ENCODE data around the gene TEX19. TPM values are rescaled to one million over a fixed set of nuclear protein-coding genes. Genes with fewer than 3 reads are reported as not detected.

The TEX19 gene
- total RNA-seq, 1 donor = not detected

DNA sequence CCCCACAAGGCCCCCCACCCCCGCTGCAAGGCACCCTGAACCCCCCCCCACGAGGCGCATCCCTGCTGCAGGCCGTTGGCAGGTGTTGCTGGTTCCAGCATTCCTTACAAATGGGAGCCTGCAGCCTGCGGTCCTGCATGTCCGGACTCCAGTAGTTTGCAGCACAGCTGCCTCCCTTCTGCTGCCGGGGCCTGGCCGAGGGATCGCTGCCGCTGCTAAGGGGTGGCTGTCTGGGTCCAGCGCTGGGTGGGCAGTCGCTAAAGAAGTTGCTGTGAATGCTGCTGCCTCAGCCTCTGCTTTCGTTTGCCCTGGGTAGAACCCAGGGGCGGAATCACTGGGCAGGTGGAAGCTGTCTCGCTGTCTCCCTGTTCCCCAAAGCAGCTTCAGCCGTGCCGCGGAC, 24.4 kb downstream of the TEX19 start:
- no peaks in the 10 kb centered on the region for H3K4me1 ChIP-seq (ENCODE audit: insufficient read depth, low read length)
- no peak overlapping the region for H3K4me3 ChIP-seq (ENCODE audit: low read length)
- H3K9me3 ChIP-seq (ENCODE audit: low read depth, low read length) = no peaks in the 10 kb centered on the region
- no peaks in the 10 kb centered on the region for H3K27me3 ChIP-seq (ENCODE audit: insufficient read depth, low read length)

DNA sequence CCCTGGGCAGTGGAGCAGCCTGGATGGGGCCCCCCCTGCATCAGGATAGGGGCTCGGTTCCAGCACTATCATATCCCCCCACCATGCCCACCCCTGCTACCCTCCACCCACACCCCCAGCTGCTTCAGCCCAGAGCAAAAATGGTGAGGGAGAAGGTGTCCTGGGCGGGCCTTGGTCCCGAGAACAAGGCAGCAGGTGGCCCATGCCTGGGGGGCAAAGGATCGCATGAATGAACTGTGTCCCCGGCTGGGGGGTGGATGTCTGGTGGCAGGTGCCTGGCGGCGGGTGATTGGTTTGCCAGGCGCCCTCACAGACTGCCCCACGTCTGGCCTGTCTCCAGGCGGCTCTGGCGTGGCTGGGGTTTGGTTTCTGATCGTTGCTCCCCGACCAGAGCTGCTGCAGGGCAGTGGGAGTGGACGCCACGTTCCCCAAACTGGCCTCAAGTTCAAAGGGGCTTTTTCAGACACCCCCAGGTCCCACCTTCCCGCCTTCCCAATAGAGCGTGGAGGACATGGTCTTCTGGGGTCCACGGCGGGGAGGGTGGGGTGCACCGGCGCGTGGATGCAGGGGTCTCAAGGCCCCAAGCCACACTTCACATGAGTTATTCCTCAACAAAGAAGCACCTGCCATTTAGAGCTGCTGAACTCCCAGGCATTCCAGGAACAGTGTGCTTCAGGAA, 25.1 kb downstream of the TEX19 start:
- H3K9me3 ChIP-seq (ENCODE audit: low read depth, low read length) = no peaks in the 10 kb centered on the region
- no peaks in the 10 kb centered on the region for H3K4me1 ChIP-seq (ENCODE audit: insufficient read depth, low read length)
- H3K4me3 ChIP-seq (ENCODE audit: low read length) = no peak overlapping the region
- H3K27me3 ChIP-seq (ENCODE audit: insufficient read depth, low read length) = no peaks in the 10 kb centered on the region

DNA sequence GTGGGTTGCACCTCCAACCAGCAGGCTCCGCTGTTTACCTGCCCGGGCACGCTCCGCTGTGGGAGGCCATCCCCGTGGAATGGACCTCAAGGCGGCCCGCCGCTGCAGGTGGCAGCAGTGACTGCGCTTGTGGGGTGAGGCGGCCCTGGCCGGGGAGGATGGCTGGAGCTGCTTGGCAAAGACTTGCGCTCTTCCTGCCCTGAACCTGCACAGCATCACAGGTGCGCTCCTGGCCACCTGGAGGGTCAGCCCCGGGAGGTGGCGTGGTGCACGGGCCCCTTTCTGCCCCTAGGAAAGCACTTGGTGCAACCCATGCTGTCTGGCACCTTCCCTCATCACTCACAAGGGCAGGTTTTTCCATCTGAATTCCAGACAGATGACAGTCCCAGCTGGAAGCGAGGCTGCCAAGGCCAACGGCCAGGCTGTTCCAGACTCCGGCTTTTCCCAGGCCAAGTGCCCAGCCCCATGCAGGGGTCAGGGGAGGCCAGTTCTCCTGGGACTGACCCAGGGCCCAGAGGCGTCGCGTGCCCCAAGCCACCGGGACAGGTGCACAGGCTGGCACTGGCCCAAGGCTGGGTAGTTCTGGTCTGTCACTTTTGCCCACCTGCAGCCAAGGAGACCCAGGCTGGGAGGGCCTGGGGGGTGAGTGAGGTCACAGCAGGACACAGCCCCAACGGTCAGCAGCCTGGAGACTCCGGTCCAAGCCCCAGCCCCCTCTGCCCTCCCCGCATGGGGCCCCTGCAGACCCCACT, 25.9 kb downstream of the TEX19 start:
- Histone ChIP-seq H3K4me1 (ENCODE audit: insufficient read depth, low read length) (no peaks in the 10 kb centered on the region), H3K9me3 (ENCODE audit: low read depth, low read length) (no peaks in the 10 kb centered on the region), H3K27me3 (ENCODE audit: insufficient read depth, low read length) (no peaks in the 10 kb centered on the region), H3K4me3 (ENCODE audit: low read length) (no peak overlapping the region)

DNA sequence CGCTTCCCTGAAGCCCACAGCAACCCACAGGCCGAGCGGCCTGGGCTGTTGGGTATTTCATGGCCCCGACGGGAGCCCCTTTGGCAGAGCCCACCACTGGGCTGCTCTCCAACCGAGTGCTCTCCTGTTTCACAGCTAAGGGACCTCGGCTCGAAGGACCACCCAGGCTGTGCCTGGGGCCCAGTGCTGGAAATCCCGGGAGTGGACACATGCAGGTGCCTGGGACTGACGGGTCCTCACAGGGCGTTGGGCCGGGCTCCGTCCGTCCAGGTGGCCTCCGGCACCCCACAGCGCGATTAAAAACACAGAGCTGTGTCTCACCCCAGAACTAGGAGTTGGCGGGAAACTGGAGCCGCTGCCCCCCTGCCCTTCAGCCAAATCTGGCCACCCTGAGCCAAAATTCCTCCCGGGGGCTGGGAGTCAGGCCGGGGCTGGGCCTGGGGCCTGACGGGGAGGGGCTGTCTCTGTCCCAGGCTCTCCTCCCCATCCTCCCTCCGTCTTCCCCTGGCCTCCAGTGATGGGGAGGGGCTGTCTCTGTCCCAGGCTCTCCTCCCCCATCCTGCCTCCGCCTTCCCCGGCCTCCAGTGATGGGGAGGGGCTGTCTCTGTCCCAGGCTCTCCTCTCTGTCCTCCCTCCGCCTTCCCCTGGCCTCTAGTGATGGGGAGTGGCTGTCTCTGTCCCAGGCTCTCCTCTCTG, 26.7 kb downstream of the TEX19 start:
- Histone ChIP-seq H3K4me1 (ENCODE audit: insufficient read depth, low read length) (no peaks in the 10 kb centered on the region), H3K4me3 (ENCODE audit: low read length) (no peak overlapping the region), H3K9me3 (ENCODE audit: low read depth, low read length) (no peaks in the 10 kb centered on the region), H3K27me3 (ENCODE audit: insufficient read depth, low read length) (no peaks in the 10 kb centered on the region)

DNA sequence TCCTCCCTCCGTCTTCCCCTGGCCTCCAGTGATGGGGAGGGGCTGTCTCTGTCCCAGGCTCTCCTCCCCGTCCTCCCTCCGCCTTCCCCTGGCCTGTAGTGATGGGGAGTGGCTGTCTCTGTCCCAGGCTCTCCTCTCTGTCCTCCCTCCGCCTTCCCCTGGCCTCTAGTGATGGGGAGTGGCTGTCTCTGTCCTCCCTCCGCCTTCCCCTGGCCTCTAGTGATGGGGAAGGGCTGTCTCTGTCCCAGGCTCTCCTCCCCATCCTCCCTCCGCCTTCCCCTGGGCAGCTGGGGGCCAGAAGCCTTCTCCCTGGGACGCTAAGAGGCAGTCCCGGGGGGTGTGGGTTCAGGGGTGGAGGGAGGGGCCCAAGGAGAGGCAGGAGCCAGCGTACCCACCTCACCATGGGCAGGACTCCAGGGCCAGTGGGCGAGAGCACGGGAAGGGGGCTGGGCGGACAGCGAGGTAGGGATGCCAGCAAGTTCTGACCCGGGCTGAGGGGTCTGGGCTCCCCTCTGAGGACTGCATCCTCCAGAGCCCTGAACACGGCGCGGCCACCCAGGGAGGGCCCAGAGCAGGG, 27.3 kb downstream of the TEX19 start:
- H3K27me3 ChIP-seq (ENCODE audit: insufficient read depth, low read length) = no peaks in the 10 kb centered on the region
- no peak overlapping the region for H3K4me3 ChIP-seq (ENCODE audit: low read length)
- no peaks in the 10 kb centered on the region for H3K9me3 ChIP-seq (ENCODE audit: low read depth, low read length)
- no peaks in the 10 kb centered on the region for H3K4me1 ChIP-seq (ENCODE audit: insufficient read depth, low read length)

DNA sequence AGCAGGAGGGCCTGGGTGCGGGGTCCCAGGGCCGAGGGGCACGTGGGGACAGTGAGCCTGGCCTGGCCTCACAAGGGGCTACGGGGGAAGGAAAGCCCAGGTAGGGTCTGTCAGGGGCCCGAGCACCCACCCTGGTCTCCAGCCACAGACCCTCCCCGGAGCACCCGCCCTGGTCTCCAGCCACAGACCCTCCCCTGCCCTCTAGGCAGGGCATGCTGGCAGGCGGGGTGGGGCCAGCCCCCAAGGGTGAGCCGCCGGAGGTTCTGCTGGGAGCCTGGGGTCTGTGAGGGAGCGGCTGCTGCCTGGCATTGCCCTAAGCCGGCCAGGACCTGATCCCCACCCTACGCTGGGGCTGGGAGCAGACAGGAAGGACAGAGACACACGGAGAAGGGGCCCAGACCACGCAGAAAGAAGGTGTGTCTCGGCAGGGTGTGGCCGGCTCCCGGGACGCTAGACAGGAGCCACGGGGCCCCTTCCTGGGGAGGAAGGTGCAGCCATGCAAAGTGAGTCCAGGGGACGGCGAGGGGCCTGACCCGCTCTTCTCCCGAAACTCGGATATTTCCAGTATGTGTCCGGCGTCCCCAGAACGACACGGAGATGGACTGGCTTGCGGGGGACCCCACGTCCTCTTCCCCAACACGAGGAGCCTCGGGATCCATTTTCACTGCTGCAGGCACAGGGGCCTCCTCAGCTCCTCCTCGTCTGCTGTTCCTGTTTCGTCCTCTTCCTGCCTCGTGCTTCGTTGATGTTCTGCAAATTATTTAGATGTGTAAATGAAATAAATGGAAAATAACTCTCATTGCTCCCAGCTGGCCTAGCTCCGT, 28.0 kb downstream of the TEX19 start:
- no peaks in the 10 kb centered on the region for H3K9me3 ChIP-seq (ENCODE audit: low read depth, low read length)
- no peaks in the 10 kb centered on the region for H3K27me3 ChIP-seq (ENCODE audit: insufficient read depth, low read length)
- no peak overlapping the region for H3K4me3 ChIP-seq (ENCODE audit: low read length)
- H3K4me1 ChIP-seq (ENCODE audit: insufficient read depth, low read length) = no peaks in the 10 kb centered on the region

DNA sequence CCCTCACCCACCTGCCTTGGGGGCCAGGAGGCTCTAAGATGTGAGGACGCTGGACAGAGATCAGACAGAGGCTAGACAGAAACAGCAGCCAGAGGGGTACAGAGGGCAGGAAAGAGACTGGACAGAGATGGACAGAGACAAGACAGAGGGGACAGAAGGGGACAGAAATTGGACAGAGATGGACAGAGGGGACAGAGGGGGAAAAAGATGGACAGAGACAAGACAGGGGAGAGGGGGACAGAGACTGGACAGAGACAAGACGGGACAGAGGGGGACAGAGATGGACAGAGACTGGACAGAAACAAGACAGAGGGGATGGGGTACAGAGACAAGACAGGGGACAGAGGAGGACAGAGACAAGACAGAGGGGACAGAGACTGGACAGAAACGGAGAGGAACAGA, 28.7 kb downstream of the TEX19 start:
- H3K27me3 ChIP-seq (ENCODE audit: insufficient read depth, low read length) = no peaks in the 10 kb centered on the region
- H3K9me3 ChIP-seq (ENCODE audit: low read depth, low read length) = no peaks in the 10 kb centered on the region
- H3K4me1 ChIP-seq (ENCODE audit: insufficient read depth, low read length) = no peaks in the 10 kb centered on the region
- no peak overlapping the region for H3K4me3 ChIP-seq (ENCODE audit: low read length)

DNA sequence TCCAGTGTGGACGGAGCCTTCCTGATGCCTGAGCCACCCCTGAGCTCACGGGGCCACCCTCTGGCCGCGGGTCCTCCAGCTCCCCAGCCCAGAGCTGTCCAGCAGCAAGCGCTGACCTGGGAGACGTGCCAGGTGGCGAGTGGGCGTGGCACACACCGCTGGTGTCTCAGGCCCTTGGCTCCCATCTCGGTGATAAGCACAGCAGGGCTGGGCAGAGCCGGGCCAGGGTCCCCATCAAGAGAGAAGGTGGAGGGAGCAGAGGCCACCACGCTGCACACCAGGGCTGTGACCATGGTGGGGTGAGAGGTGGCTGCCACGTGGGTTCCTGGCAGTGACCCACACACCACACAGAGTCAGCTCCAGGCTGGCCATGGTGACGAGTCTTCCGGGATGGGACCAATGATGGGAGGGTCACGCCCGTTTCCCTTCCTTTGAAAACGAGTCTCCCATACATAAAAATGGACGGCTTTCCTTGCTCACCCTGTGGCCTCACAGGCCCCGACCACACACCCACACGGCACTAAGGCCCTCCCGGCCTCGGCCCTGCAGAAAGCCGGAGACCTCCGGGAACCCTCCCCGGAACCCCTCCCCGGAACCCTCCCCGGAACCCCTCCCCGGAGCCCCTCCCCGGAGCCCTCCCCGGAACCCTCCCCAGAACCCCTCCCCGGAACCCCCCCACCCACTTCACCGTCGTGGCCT, 29.3 kb downstream of the TEX19 start:
- no peak overlapping the region for H3K4me3 ChIP-seq (ENCODE audit: low read length)
- H3K4me1 ChIP-seq (ENCODE audit: insufficient read depth, low read length) = no peaks in the 10 kb centered on the region
- no peaks in the 10 kb centered on the region for H3K27me3 ChIP-seq (ENCODE audit: insufficient read depth, low read length)
- H3K9me3 ChIP-seq (ENCODE audit: low read depth, low read length) = no peaks in the 10 kb centered on the region

DNA sequence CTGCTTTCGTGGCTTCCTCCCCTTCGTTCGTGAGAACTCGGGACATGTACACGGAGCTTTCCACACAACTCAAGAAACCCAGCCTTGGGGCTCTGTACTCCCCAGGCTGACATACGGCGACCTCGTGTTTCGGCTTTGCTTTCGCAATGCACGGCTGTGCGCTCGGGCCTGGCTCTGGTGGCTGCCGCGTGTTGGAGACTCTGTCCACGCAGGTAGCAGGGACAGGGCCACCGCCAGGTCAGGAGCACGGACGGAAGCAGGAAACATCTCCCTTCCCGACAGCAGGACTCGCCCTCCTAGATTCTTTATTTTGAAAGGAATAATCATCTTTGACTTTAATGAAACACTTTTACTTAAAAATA, 29.9 kb downstream of the TEX19 start:
- H3K4me1 ChIP-seq (ENCODE audit: insufficient read depth, low read length) = no peaks in the 10 kb centered on the region
- H3K4me3 ChIP-seq (ENCODE audit: low read length) = no peak overlapping the region
- no peaks in the 10 kb centered on the region for H3K27me3 ChIP-seq (ENCODE audit: insufficient read depth, low read length)
- no peaks in the 10 kb centered on the region for H3K9me3 ChIP-seq (ENCODE audit: low read depth, low read length)

DNA sequence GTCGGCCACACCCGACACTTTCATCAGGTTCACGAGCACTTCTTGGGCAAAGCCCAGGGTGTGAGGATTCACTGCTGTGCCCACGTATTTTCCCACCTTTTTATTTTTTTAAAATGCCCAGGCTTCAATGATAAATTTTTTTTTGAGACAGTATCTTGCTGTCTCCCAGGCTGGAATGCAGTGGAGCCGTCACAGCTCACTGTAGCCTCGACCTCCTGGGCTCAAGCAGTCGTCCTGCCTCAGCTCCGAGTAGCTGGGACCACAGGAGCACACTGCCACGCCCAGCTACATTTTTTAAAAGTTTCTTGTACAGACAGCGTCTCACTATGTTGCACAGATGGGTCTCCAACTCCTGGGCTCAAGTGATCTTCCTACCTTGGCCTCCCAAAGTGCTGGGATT, 30.3 kb downstream of the TEX19 start:
- Histone ChIP-seq H3K9me3 (ENCODE audit: low read depth, low read length) (no peaks in the 10 kb centered on the region), H3K27me3 (ENCODE audit: insufficient read depth, low read length) (no peaks in the 10 kb centered on the region), H3K4me1 (ENCODE audit: insufficient read depth, low read length) (no peaks in the 10 kb centered on the region), H3K4me3 (ENCODE audit: low read length) (no peak overlapping the region)

DNA sequence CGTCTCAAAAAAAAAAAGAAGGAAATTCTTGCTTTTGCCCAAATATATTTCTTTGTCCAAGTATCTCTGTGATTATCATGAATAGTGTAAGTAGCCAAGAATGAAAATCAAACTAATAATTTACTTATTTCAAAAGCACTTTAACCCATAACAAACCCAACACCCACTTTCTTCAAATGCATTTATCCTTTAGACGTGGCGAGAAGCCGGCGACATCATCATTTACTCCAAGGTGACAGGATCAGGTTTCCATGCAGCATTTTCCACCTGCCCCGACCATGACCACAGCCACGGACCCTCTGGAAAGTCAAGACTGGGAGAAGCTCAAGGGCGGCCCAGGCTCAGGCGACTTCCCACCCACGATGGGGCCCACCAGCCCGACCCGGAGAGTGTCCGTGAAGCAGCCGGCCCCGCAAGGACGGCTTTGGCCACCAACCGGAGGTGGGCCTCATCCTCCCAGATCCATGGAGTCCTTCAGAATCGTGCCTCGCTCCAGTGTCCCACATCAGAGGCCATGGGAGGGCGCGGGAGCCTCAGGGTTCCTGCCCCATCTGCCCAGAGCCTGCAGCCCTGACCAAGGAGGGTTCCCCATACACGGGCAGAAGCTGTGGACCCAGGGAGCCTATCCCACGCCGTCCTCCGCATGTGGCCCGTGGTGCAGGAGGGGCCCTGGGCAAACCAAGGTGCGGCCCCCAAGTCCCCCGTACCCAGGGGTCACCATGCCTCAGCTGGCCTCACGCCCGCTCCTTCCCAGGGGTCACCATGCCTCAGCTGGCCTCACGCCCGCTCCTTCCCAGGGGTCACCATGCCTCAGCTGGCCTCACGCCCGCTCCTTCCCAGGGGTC, 31.2 kb downstream of the TEX19 start:
- Histone ChIP-seq H3K9me3 (ENCODE audit: low read depth, low read length) (no peaks in the 10 kb centered on the region), H3K4me3 (ENCODE audit: low read length) (no peak overlapping the region), H3K4me1 (ENCODE audit: insufficient read depth, low read length) (no peaks in the 10 kb centered on the region), H3K27me3 (ENCODE audit: insufficient read depth, low read length) (no peaks in the 10 kb centered on the region)

DNA sequence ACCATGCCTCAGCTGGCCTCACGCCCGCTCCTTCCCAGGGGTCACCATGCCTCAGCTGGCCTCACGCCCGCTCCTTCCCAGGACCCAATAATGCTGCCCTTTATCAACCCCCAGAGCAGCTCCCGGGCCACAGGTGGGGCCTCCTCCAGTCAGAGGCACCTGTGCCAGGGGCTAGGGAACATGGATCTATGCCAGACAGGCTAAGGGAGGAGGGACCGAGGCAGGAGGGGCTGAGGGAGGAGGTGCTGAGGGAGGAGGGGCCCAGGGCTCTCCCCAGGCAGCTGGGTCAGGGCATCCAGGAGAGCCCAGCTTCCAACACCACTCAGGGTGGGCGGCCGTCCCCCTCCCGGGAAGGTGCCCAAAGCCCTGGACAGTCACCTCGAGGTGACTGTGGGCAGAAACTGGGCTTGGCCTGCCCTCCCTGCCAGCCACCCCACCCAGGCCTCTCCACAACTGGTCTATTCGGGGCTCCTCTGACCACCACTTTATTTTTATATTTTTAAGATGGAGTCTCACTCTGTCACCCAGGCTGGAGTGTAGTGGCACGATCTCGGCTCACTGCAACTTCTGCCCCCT, 31.9 kb downstream of the TEX19 start:
- no peaks in the 10 kb centered on the region for H3K4me1 ChIP-seq (ENCODE audit: insufficient read depth, low read length)
- no peaks in the 10 kb centered on the region for H3K9me3 ChIP-seq (ENCODE audit: low read depth, low read length)
- H3K4me3 ChIP-seq (ENCODE audit: low read length) = no peak overlapping the region
- H3K27me3 ChIP-seq (ENCODE audit: insufficient read depth, low read length) = no peaks in the 10 kb centered on the region

DNA sequence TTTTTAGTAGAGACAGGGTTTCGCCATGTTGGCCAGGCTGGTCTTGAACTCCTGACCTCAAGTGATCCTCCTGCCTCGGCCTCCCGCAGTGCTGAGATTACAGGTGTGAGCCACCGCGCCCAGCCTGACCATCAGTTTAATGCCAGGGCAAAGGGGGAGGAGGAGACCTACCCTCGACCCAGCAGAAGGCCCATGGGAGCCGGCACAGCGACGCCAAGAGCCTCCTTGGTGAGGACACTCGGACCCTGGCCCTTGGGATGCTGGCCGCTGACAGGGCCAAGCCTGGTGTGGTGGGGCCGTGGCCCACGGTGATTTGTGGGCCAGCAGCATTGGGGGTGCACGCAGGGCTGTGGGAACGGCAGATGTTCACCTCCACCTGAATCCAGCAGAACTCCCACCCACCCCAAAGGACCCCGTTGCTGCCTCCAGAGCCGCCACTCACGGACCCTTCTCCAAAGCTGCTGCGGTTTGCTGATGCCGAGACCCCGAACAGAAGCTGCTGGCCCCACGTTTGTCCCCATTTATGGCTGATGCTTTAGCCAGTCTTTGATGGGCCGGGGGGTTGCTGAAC, 32.5 kb downstream of the TEX19 start:
- Histone ChIP-seq H3K4me3 (ENCODE audit: low read length) (no peak overlapping the region), H3K4me1 (ENCODE audit: insufficient read depth, low read length) (no peaks in the 10 kb centered on the region), H3K27me3 (ENCODE audit: insufficient read depth, low read length) (no peaks in the 10 kb centered on the region), H3K9me3 (ENCODE audit: low read depth, low read length) (no peaks in the 10 kb centered on the region)

Measured in mononuclear cell (primary cell).